A673 (cell line): ENCODE measurements around the gene RGPD3.
"Not testable (repeated sequence)": the region's sequence is repeated elsewhere in the genome, so short reads cannot be mapped to it uniquely, and the experiment has no call there.

ENCODE experiments used
- CTCF ChIP-seq: fragments of 300-800, 200-600 bp; sonication (generic); conservative IDR thresholded peaks from 2 replicates; pipeline ENCODE4 v1.5.1; 2017; ENCODE audit warnings: low read depth, mild to moderate bottlenecking, antibody characterized with exemption, low read length, moderate library complexity, mixed read lengths
- EZH2 ChIP-seq: fragments of 200-600 bp; sonication (generic); IDR thresholded peaks from 2 replicates; pipeline ENCODE4 v1.6.1; 2017; ENCODE audit warnings: borderline replicate concordance, low read depth, mild to moderate bottlenecking, mixed read lengths, antibody characterized with exemption, low read length; ENCODE audit not compliant: poor library complexity, severe bottlenecking

GRCh38 chr2:106504787-106505186, 36.6 kb upstream of the RGPD3 start:
- TF ChIP-seq CTCF, EZH2: not testable (repeated sequence)
